ENCODE measurements around the gene LYG2. TPM values are rescaled to one million over a fixed set of nuclear protein-coding genes. Genes with fewer than 3 reads are reported as not detected.
"Not testable (repeated sequence)": the region's sequence is repeated elsewhere in the genome, so short reads cannot be mapped to it uniquely, and the experiment has no call there.

Gene LYG2
- polyA plus RNA-seq, 1 donor from 2014 or later = not detected

DNA sequence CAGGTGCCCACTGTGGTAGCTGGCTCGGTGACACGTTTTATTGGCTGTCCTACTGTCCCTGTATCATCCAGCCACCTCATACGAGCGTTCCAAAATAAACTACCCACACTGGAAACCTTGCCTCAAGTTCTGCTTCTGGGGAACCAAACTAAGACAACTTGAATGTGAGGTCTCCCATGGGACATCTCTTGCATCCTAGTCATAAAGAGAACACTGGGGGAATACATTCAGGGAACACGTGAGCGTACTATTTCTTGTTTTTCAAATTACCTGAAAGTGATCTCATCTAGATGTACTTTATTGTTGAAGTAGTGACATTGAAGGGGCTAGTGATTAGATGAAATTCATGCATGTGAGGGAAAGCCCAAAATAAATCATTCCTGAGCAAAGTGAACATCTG is 15.0 kb downstream of the LYG2 start:
- H3K27ac Mint-ChIP-seq = no peak overlapping the region
- H3K27me3 Mint-ChIP-seq = no peaks in the 10 kb centered on the region
- H3K9me3 Mint-ChIP-seq = no peaks in the 10 kb centered on the region
- H3K4me1 Mint-ChIP-seq = no peaks in the 10 kb centered on the region
- no peak overlapping the region for H3K4me3 Mint-ChIP-seq
- H3K36me3 Mint-ChIP-seq = peaks cover 6% of the 10 kb centered on the region

DNA sequence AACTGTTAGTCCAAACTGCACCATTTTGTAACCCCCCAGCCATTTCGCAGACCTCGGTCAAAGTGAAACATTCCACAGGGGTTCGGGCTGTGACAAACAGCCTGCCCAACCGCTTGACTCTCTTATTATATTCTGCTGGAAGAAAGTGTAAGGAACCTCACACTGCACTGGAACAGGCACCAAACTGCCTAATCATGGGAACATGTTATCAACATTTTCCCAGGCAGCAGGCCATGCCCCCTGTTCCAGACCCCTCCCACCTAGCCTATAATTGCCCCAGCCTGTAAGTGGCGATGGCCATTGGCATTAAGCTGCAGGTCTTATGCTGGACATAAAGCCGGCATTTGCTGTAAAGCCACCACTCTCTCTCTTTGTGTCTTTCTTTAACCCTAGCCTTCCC is 16.9 kb downstream of the LYG2 start:
- peaks cover 6% of the 10 kb centered on the region for H3K36me3 Mint-ChIP-seq
- no peaks in the 10 kb centered on the region for H3K27me3 Mint-ChIP-seq
- H3K4me3 Mint-ChIP-seq = no peak overlapping the region
- H3K4me1 Mint-ChIP-seq = no peaks in the 10 kb centered on the region
- no peak overlapping the region for H3K27ac Mint-ChIP-seq
- no peaks in the 10 kb centered on the region for H3K9me3 Mint-ChIP-seq

DNA sequence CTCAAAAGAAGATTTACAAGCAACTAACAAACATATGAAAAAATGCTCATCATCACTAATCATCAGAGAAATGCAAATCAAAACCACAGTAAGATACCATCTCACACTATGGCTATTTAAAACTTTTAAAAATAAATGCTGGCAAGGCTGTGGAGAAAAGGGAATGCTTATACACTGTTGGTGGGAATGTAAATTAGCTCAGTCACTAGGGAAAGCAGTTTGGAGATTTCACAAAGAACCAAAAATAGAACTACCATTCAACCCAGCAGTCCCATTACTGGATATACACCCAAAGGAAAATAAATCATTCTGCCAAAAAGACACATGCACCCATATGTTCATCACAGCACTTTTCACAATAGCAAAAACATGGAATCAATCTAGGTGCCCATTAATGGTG is 22.3 kb downstream of the LYG2 start:
- H3K4me3 Mint-ChIP-seq, H3K27ac Mint-ChIP-seq, H3K36me3 Mint-ChIP-seq, H3K4me1 Mint-ChIP-seq, H3K27me3 Mint-ChIP-seq: not testable (repeated sequence)
- peaks cover 5 to 19% (median 14%) of the 10 kb centered on the region in 3 donors for H3K9me3 Mint-ChIP-seq

DNA sequence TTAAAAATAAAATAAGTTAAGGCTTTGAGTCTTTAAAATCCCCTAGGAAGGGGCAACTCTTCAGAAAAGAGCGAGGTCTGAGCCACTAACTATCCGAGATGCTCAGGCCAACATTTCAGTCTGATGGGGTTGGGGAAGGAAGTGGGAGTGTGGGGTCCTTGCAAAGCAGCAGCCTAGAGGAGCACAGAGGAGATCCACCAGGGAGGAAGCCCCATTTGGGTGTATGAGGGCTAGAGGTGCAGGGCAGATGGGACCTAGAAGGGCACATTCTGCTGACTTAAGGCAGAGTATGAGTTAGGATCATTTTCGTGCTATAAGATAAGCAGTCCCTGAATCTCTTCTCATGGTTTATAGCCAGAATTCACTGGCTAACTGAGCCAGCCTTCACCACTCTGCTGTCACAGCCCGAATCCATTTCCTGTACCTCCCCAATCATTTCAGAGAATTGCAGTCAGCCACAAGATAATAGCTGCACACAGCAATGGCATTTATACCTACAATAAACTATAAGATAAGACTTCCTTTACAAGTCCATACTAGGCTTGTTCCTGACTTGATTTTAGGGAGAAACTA is 37.5 kb downstream of the LYG2 start:
- no peak overlapping the region for H3K4me3 Mint-ChIP-seq
- no peaks in the 10 kb centered on the region for H3K9me3 Mint-ChIP-seq
- peaks cover 0 to 2% (median 0%) of the 10 kb centered on the region in 3 donors for H3K4me1 Mint-ChIP-seq
- no peaks in the 10 kb centered on the region for H3K27me3 Mint-ChIP-seq
- no peak overlapping the region for H3K27ac Mint-ChIP-seq
- H3K36me3 Mint-ChIP-seq = peaks cover 17% of the 10 kb centered on the region

DNA sequence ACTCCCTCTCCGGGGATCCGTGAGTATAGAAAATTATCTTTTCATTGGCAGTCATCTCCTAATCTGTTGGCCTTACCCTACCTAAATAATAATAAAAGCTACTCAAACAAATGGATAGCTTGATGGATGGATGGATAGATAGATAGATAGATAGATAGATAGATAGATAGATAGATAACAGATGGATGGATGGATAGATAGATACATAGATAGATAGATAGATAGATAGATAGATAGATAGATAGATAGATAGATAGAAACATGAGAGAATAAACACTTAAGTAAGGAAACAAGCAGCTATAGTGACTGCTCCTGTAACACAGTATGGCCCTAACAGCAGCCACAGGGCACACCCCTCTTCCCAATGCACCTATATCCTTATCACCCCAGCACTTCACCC is 39.4 kb downstream of the LYG2 start:
- H3K27me3 Mint-ChIP-seq = no peaks in the 10 kb centered on the region
- peaks cover 17% of the 10 kb centered on the region for H3K36me3 Mint-ChIP-seq
- no peaks in the 10 kb centered on the region for H3K9me3 Mint-ChIP-seq
- H3K4me3 Mint-ChIP-seq = no peak overlapping the region
- H3K4me1 Mint-ChIP-seq = peaks cover 0 to 2% (median 0%) of the 10 kb centered on the region in 3 donors
- H3K27ac Mint-ChIP-seq = no peak overlapping the region

DNA sequence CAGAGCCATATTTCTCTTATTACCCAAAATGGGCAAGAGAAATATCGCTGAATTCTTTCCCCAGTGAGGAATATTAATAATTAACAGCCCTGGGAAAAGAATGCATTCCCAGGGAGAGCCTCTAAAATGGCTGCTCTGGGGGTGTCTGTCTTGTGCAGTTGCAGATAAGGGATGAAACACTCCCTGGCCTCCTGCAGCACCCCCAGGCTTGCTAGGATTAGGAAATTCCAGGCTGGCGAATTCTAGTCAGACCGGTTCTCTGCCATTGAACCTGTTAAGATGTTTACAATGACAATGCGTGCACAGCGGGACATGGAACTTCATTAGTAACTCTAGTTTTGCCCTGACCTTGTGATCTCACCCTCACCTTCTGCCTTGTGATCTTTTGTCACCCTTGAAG is 50.0 kb downstream of the LYG2 start:
- H3K4me1 Mint-ChIP-seq = no peaks in the 10 kb centered on the region
- H3K4me3 Mint-ChIP-seq = no peak overlapping the region
- no peak overlapping the region for H3K27ac Mint-ChIP-seq
- H3K9me3 Mint-ChIP-seq = peaks cover 0 to 8% (median 6%) of the 10 kb centered on the region in 3 donors
- no peaks in the 10 kb centered on the region for H3K27me3 Mint-ChIP-seq
- peaks cover 10% of the 10 kb centered on the region for H3K36me3 Mint-ChIP-seq

DNA sequence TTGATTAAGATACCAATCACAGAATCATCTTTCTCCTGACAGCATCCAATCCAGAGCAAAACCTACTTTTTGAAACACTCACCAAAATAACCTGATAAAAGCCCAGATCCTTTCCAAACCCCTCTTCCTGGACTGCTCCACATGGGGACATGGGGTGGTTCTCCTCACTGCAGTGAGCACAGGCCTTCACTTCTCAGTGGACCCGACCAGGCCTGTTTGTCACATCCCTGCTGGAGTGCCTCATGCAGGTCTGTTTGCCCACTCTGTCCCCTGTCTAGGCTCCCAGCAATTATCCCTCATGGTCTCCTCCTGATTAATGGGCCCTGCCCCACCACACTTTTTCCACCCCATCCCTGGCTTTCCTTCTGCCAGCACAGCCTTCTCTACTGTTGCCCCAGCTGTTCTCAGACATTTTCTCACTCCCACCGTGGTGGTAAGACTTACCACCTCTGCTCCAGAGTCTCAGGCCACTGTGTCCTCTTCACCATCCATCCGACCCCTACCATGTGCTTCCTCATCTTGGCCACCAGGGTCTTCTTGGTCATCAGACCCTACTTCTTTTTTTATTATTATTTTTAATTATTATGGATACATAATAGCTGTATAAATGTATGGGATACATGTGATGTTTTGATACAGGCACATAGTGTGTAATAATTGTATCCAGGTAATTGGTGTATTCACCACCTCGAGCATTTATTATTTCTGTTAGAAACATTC is 53.3 kb downstream of the LYG2 start:
- Mint-ChIP-seq H3K4me1 (no peaks in the 10 kb centered on the region), H3K36me3 (peaks cover 5% of the 10 kb centered on the region), H3K9me3 (peaks cover 0 to 8% (median 6%) of the 10 kb centered on the region in 3 donors), H3K27ac (peak overlapping the region in 1 of 3 donors; percentile 27), H3K4me3 (no peak overlapping the region), H3K27me3 (no peaks in the 10 kb centered on the region)

DNA sequence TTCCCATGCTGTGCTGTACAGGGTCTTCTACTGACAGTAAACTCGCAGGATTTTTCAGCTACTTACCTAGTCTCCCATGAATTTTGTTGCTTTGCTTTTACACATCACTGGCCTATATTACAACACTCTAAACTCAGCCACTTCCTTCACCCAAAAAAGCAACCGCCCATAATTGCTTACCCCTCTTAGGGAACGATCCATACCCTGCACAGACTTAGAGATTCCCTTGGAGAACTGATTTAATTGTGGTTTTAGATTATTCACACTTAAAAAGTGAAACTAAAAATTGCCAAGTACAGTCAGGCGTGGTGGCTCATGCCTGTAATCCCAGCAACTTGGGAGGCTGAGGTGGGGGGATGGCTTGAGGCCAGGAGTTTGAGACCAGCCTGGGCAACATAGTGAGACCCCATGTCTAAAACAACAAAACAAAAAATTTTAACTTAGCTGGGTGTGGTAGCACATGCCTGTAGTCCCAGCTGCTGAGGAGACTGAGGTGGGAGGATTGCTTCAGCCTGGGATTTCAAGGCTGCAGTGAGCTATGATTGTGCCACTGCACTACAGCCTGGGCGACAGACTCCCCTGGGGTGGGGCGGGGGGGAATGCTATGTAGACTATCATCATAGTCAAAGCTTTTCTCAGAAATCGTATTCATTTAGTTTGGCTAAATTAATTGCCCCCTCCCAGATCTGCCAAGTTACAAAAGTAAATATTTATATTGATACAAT is 55.2 kb downstream of the LYG2 start:
- peak overlapping the region in 1 of 3 donors; percentile 43 for H3K27ac Mint-ChIP-seq
- H3K36me3 Mint-ChIP-seq = peaks cover 3% of the 10 kb centered on the region
- no peaks in the 10 kb centered on the region for H3K9me3 Mint-ChIP-seq
- no peaks in the 10 kb centered on the region for H3K27me3 Mint-ChIP-seq
- H3K4me1 Mint-ChIP-seq = no peaks in the 10 kb centered on the region
- H3K4me3 Mint-ChIP-seq = no peak overlapping the region

DNA sequence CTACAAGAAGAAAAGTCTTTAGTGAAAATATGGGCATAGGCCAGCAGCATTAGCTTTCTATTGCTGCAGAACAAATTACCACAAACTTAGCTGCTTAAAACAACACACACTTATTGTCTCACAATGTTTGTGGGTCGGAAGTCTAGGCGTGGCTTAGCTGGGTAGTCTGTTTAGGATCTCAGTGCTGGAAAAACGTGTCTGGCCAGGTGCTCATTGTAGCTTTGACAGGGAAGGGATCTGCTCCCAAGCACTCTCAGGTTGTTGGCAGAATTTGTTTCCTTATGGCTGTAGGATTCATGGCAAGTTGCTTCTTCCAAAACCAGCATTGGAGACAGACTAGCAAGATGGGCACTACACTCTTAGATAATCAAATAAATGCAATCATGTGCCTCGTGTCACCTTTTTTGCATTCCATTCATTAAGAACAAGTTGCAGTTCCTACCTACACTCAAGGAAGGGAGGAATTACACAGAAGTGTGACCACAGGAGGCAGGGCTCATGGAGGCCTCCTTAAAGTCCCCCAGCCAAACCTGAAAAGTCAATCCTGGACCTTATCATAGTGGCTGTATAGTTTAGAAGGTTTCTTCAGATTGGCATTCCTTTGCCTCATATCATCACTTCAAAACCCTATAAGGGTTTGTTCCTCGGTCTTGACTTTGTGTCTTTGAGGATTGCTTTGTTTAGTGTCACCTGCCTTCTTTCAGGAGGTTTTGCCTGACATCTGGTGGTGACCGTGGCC is 57.2 kb downstream of the LYG2 start:
- H3K27me3 Mint-ChIP-seq = no peaks in the 10 kb centered on the region
- no peaks in the 10 kb centered on the region for H3K4me1 Mint-ChIP-seq
- H3K27ac Mint-ChIP-seq = no peak overlapping the region
- no peaks in the 10 kb centered on the region for H3K9me3 Mint-ChIP-seq
- H3K36me3 Mint-ChIP-seq = peaks cover 3% of the 10 kb centered on the region
- no peak overlapping the region for H3K4me3 Mint-ChIP-seq

DNA sequence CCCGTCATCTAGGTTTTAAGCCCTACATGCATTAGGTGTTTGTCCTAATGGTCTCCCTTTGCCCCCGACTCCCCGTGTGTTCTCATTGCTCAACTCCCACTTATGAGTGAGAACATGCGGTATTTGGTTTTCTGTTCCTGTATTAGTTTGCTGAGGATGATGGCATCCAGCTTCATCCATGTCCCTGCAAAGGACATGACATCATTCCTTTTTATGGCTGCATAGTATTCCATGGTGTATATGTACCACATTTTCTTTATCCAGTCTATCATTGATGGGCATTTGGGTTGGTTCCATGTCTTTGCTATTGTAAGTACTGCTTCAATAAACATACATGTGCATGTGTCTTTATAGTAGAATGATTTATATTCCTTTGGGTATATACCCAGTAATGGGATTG is 63.1 kb downstream of the LYG2 start:
- not testable (repeated sequence) for H3K27ac Mint-ChIP-seq, H3K27me3 Mint-ChIP-seq, H3K9me3 Mint-ChIP-seq, H3K4me1 Mint-ChIP-seq, H3K4me3 Mint-ChIP-seq
- peaks cover 12% of the 10 kb centered on the region for H3K36me3 Mint-ChIP-seq

Other genes with a start within 250 kb of the LYG2 start
- gene C2orf15, start 114.0 kb downstream of the LYG2 start, polyA plus RNA-seq = 2.0 TPM
- 19.7 TPM for gene TSGA10, start 100.7 kb downstream of the LYG2 start, polyA plus RNA-seq
- 18.5 TPM for gene LIPT1, start 100.7 kb downstream of the LYG2 start, polyA plus RNA-seq
- 43.2 TPM for gene MITD1, start 74.6 kb downstream of the LYG2 start, polyA plus RNA-seq
- gene MRPL30, start 74.5 kb downstream of the LYG2 start, polyA plus RNA-seq = 16.7 TPM
- gene LYG1, start 45.5 kb upstream of the LYG2 start, polyA plus RNA-seq = 0.48 TPM
- 48.2 TPM for gene TXNDC9, start 80.7 kb upstream of the LYG2 start, polyA plus RNA-seq
- gene EIF5B, start 81.7 kb upstream of the LYG2 start, polyA plus RNA-seq = 13.8 TPM
- gene REV1, start 234.4 kb upstream of the LYG2 start, polyA plus RNA-seq = 15.8 TPM